Tibial nerve (tissue), 4 donors: ENCODE data around the gene TGFB1I1.

Experiments used
- EP300 ChIP-seq, 2 donors: sonication (generic); formaldehyde crosslinking; IDR thresholded peaks; one replicate each; pipeline ENCODE4 v1.6.1; 2017; ENCODE audit warnings: antibody characterized with exemption in 2 of 2, mild to moderate bottlenecking in 1 of 2
- POLR2A ChIP-seq, 2 donors: fragments of 450-650 bp; IDR thresholded peaks; one replicate each; pipeline ENCODE4 v1.6.1; 2017; ENCODE audit warnings: antibody characterized with exemption in 2 of 2, mild to moderate bottlenecking in 2 of 2, moderate library complexity in 2 of 2
- TF ChIP-seq, protein P1 (sequence below), 5 experiments: fragments of 200-600 bp in 3 of 5; fragments of 450-650 bp in 2 of 5; sonication (generic) in 3 of 5; IDR thresholded peaks; one replicate each; pipeline ENCODE4 v1.5.1; 2016 to 2019; ENCODE audit warnings: antibody characterized with exemption in 5 of 5, mild to moderate bottlenecking in 3 of 5, moderate library complexity in 2 of 5

DNA sequence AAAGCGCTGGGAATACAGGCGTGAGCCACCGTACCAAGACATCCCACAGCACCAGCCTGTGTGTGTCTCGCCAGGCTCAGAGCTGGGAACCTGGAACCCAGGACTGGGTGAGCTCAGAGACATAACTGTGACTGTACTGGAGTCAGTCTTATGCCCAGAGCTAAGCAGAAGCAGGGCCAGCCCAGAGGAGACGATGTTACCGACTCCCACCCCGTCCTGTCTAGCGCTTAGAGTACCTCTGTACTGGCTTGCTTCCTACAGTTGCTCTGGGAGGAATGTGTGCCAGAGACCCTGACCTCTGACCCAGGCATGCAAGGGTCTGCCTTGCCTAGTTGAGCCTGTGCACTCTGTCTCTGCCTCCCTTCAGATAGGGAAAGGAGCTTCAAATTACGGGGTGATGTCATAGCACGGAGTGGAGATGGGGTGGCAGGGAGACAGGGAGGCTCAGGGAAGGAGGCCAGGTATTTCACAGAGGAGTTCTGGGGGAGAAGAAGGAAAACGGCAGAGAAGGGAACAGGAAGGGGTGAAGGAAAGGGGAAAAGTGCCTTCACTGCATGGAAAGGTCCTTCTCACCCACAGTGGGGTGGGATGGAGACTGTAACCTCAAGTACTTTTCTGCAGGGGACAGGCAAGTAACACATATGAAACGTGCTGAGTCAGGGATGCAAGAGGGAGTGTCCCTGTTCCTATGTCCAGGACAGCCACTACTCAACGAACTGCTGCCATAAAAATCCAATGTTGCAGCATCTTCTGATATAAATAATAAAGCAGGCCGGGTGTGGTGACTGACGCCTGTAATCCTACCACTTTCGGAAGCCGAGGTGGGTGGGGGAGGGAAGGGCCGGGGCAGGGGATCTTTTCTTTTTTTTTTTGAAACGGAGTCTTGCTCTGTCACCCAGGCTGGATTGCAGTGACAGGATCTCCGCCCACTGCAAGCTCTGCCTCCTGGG is 18.4 kb upstream of the TGFB1I1 start:
- TF ChIP-seq, protein P1, sequence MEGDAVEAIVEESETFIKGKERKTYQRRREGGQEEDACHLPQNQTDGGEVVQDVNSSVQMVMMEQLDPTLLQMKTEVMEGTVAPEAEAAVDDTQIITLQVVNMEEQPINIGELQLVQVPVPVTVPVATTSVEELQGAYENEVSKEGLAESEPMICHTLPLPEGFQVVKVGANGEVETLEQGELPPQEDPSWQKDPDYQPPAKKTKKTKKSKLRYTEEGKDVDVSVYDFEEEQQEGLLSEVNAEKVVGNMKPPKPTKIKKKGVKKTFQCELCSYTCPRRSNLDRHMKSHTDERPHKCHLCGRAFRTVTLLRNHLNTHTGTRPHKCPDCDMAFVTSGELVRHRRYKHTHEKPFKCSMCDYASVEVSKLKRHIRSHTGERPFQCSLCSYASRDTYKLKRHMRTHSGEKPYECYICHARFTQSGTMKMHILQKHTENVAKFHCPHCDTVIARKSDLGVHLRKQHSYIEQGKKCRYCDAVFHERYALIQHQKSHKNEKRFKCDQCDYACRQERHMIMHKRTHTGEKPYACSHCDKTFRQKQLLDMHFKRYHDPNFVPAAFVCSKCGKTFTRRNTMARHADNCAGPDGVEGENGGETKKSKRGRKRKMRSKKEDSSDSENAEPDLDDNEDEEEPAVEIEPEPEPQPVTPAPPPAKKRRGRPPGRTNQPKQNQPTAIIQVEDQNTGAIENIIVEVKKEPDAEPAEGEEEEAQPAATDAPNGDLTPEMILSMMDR (IDR thresholded peaks at IDR 0.05): no peak
- TF ChIP-seq POLR2A (IDR thresholded peaks at IDR 0.05) (no peak), EP300 (IDR thresholded peaks at IDR 0.05) (no peak)
